Uterus (tissue), 4 donors: ENCODE results near the gene ADGRF5. TPM values are rescaled to one million over a fixed set of nuclear protein-coding genes. Genes with fewer than 3 reads are reported as not detected.

ENCODE experiments used
- DNase-seq, 2 donors: peaks; one replicate each; pipeline ENCODE4 v3.0.0-alpha.2; 2019 to 2020
- H3K27ac ChIP-seq, 2 donors: fragments of 200-600 bp; sonication (generic); 1 replicate in 1 of 2; 2 replicates in 1 of 2; pipeline ENCODE4 v1.5.1; 2016 to 2018
- H3K27me3 ChIP-seq, 2 donors: fragments of 200-600 bp; sonication (generic); one replicate each; pipeline ENCODE4 v1.5.1; 2018 to 2019; ENCODE audit warnings: control low read depth in 1 of 2
- H3K36me3 ChIP-seq, 2 donors: fragments of 200-600 bp; sonication (generic); one replicate each; pipeline ENCODE4 v1.5.1; 2019; ENCODE audit warnings: control low read depth in 1 of 2
- H3K4me1 ChIP-seq, 2 donors: fragments of 200-600 bp; sonication (generic); one replicate each; pipeline ENCODE4 v1.5.1; 2018 to 2019; ENCODE audit warnings: control low read depth in 1 of 2
- H3K4me3 ChIP-seq, 2 donors: fragments of 200-600 bp; sonication (generic); 1 replicate in 1 of 2; 2 replicates in 1 of 2; pipeline ENCODE4 v1.5.1; 2018 to 2019; ENCODE audit warnings: mild to moderate bottlenecking in 1 of 2
- H3K9me3 ChIP-seq, 2 donors: fragments of 200-600 bp; sonication (generic); one replicate each; pipeline ENCODE4 v1.5.1; 2019; ENCODE audit warnings: control low read depth in 1 of 2
- CTCF ChIP-seq, 4 experiments: fragments of 200-600 bp in 2 of 4; fragments of 450-650 bp in 2 of 4; sonication (generic) in 2 of 4; IDR thresholded peaks; one replicate each; pipeline ENCODE4 v1.5.1; 2016 to 2019; ENCODE audit warnings: antibody characterized with exemption in 4 of 4, mild to moderate bottlenecking in 2 of 4, moderate library complexity in 1 of 4
- POLR2A ChIP-seq, 2 donors: fragments of 450-650 bp; IDR thresholded peaks; one replicate each; pipeline ENCODE4 v1.6.1; 2016; ENCODE audit warnings: antibody characterized with exemption in 2 of 2, mild to moderate bottlenecking in 1 of 2, moderate library complexity in 1 of 2
- intact Hi-C: fragments of 100-400 bp; cut with DNase I; formaldehyde crosslinking; loops from one replicate; pipeline ENCODE4 v1.15.1; 2023; ENCODE audit warnings: low total_unique reads
- total RNA-seq, 4 donors: library from RNA; depleted of rRNA in 3 of 4; stranded (reverse); fragments of >200 nt in 3 of 4; gene quantifications; one replicate each; pipeline versions ENCODE4 v1.1.0 to v1.2.4, GENCODE V29; 2014 to 2023
- donor health status: DM: yes; HTN: yes; CAD: no.

Gene ADGRF5
- total RNA-seq: 10 to 100 TPM; 21.5 to 51.2 (median 35.9) TPM

GRCh38 chr6:46921731-46922130 is at the start of gene ADGRF5:
Gene ADGRF5, minus strand, starts transcription at chr6:46921938. Its CDS starts 15,176 bp downstream, at chr6:46906762.
- no peak for DNase-seq
- Histone ChIP-seq H3K27me3 (no peaks in the 10 kb centered on the region), H3K9me3 (no peaks in the 10 kb centered on the region), H3K27ac (peak within 1 kb of the TSS; percentile 62 to 72), H3K4me3 (peak within 1 kb of the TSS in 1 of 2 donors; percentile 14), H3K4me1 (no peaks in the 10 kb centered on the region), H3K36me3 (no peaks in the 10 kb centered on the region)
- TF ChIP-seq POLR2A (IDR thresholded peaks at IDR 0.05) (no peak), CTCF (IDR thresholded peaks at IDR 0.05) (no peak)
- intact Hi-C loops: no loop called here

- Histone ChIP-seq H3K9me3 (no peaks in the 10 kb centered on the region), H3K36me3 (no peaks in the 10 kb centered on the region), H3K27ac (no peak overlapping the region), H3K4me1 (no peaks in the 10 kb centered on the region), H3K27me3 (no peaks in the 10 kb centered on the region), H3K4me3 (no peak overlapping the region)
- intact Hi-C loops: no loop called here
- DNase-seq: no peak
- TF ChIP-seq POLR2A (IDR thresholded peaks at IDR 0.05) (no peak), CTCF (IDR thresholded peaks at IDR 0.05) (no peak)
Observed at GRCh38 chr6:46969206-46969605, 47.5 kb upstream of the ADGRF5 start.

GRCh38 chr6:46967826-46968349 is 46.1 kb upstream of the ADGRF5 start:
- intact Hi-C loops: no loop called here
- Histone ChIP-seq H3K27ac (no peak overlapping the region), H3K9me3 (no peaks in the 10 kb centered on the region), H3K27me3 (no peaks in the 10 kb centered on the region), H3K36me3 (no peaks in the 10 kb centered on the region), H3K4me1 (no peaks in the 10 kb centered on the region), H3K4me3 (no peak overlapping the region)
- no peak for DNase-seq
- TF ChIP-seq CTCF (IDR thresholded peaks at IDR 0.05) (no peak), POLR2A (IDR thresholded peaks at IDR 0.05) (no peak)

GRCh38 chr6:46964716-46965519 is 43.2 kb upstream of the ADGRF5 start:
- no peak for TF ChIP-seq POLR2A (IDR thresholded peaks at IDR 0.05)
- no peak for TF ChIP-seq CTCF (IDR thresholded peaks at IDR 0.05)
- H3K27ac ChIP-seq: no peak overlapping the region
- H3K9me3 ChIP-seq: no peaks in the 10 kb centered on the region
- H3K4me3 ChIP-seq: no peak overlapping the region
- H3K4me1 ChIP-seq: no peaks in the 10 kb centered on the region
- no peaks in the 10 kb centered on the region for H3K27me3 ChIP-seq
- intact Hi-C loops: no loop called here
- DNase-seq: no peak
- no peaks in the 10 kb centered on the region for H3K36me3 ChIP-seq

GRCh38 chr6:46963626-46964025 is 41.9 kb upstream of the ADGRF5 start:
- TF ChIP-seq POLR2A (IDR thresholded peaks at IDR 0.05) (no peak), CTCF (IDR thresholded peaks at IDR 0.05) (no peak)
- H3K27me3 ChIP-seq: no peaks in the 10 kb centered on the region
- intact Hi-C loops: no loop called here
- no peaks in the 10 kb centered on the region for H3K9me3 ChIP-seq
- H3K27ac ChIP-seq: no peak overlapping the region
- no peak for DNase-seq
- no peak overlapping the region for H3K4me3 ChIP-seq
- H3K4me1 ChIP-seq: no peaks in the 10 kb centered on the region
- H3K36me3 ChIP-seq: no peaks in the 10 kb centered on the region
